Testis (tissue), 3 donors: ENCODE results near the gene DNAJC4. TPM values are rescaled to one million over a fixed set of nuclear protein-coding genes. Genes with fewer than 3 reads are reported as not detected.
"Not testable (repeated sequence)": the region's sequence is repeated elsewhere in the genome, so short reads cannot be mapped to it uniquely, and the experiment has no call there.

Source experiments
- DNase-seq: peaks from one replicate; pipeline ENCODE4 v3.0.0-alpha.2; 2019
- H3K27ac ChIP-seq, 2 donors: fragments of 200-600 bp; sonication (generic); one replicate each; pipeline ENCODE4 v1.5.1; 2019
- H3K27me3 ChIP-seq: fragments of 200-600 bp; sonication (generic); one replicate; pipeline ENCODE4 v1.5.1; 2019
- H3K36me3 ChIP-seq: fragments of 200-600 bp; sonication (generic); one replicate; pipeline ENCODE4 v1.5.1; 2017; ENCODE audit warnings: low read depth; ENCODE audit errors: missing control alignments
- H3K4me1 ChIP-seq: fragments of 200-600 bp; sonication (generic); one replicate; pipeline ENCODE4 v1.5.1; 2019
- H3K4me3 ChIP-seq, 2 donors: fragments of 200-600 bp; sonication (generic); one replicate each; pipeline ENCODE4 v1.5.1; 2017 to 2019
- H3K9me3 ChIP-seq: fragments of 200-600 bp; sonication (generic); one replicate; pipeline ENCODE4 v1.5.1; 2017
- POLR2A ChIP-seq: fragments of 450-650 bp; IDR thresholded peaks from one replicate; pipeline ENCODE4 v1.6.1; 2017; ENCODE audit warnings: antibody characterized with exemption, mild to moderate bottlenecking, moderate library complexity
- WGBS, 2 donors: methylation state at CpG; one replicate each; pipeline ENCODE4 v1.1.5; 2018; 5-methylcytosine and 5-hydroxymethylcytosine counted together
- intact Hi-C: fragments of 100-400 bp; cut with DNase I; formaldehyde crosslinking; loops from one replicate; pipeline ENCODE4 v1.15.1; 2023; ENCODE audit warnings: low total_unique reads
- polyA plus RNA-seq: library from polyadenylated mRNA; stranded (reverse); fragments of 350-450 nt; fragmentation: Illumina TruSeq; extraction: RNeasy Lipid Tissue Mini Kit (QIAGEN cat#74804); gene quantifications from one replicate; pipeline ENCODE4 v1.2.3, GENCODE V29; 2014; ENCODE audit warnings: low read depth, low replicate concordance; ENCODE audit not compliant: insufficient read depth
- total RNA-seq, 2 donors: library from RNA; depleted of rRNA; stranded (reverse); fragments of >200 nt; gene quantifications; one replicate each; pipeline ENCODE4 v1.2.3, GENCODE V29; 2016
- TF ChIP-seq, protein P1 (sequence below), 3 experiments: fragments of 450-650 bp in 2 of 3; fragments of 200-600 bp in 1 of 3; sonication (generic) in 1 of 3; IDR thresholded peaks; one replicate each; pipeline ENCODE4 v1.5.1; 2016 to 2019; ENCODE audit warnings: antibody characterized with exemption in 3 of 3, mild to moderate bottlenecking in 2 of 3, moderate library complexity in 1 of 3

DNAJC4 gene
- total and polyA plus RNA-seq, 3 donors from 2014 or later = 105 to 303 (median 254) TPM

DNA sequence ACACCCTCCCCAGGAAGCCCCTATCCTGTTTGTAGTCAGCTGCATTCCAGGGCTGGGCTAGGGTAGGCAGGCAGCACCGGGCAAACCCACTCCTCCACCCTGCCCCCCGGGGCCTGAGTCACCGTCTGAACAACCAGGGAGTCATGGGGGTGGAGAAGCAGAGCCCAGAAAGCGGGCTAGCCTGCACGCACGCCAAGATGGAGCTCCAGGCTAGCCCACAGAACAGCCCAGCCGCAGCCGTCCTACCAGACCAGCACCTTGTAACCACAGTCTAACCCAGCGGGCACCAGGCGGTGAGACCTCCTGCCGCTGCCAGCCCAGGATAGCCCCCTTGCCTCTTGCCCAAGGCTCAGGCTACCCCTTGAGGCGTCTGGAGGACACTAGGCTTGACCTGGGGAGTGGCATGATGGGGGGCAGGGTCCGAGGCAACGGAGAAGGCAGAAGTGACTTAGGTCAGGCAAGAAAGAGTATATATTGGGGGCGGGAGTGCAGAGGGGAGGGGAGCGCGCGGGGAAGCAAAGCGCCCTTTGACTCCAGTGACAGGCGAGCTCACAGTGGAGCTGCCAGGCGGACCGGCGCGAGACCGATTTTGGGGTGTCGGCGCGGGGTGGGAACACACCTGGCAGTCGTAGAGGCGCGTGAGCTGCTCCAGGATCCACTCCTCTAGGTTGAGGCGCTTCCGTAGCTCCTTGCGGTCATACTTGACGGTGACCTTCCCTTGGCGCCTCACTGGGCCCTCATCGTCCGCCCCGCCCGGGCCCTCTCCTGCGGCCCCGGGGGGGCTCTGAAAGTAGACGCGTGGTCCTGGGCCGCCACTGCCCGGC is 15.7 kb downstream of the DNAJC4 start:
- TF ChIP-seq POLR2A = no peak
- TF ChIP-seq, protein P1, sequence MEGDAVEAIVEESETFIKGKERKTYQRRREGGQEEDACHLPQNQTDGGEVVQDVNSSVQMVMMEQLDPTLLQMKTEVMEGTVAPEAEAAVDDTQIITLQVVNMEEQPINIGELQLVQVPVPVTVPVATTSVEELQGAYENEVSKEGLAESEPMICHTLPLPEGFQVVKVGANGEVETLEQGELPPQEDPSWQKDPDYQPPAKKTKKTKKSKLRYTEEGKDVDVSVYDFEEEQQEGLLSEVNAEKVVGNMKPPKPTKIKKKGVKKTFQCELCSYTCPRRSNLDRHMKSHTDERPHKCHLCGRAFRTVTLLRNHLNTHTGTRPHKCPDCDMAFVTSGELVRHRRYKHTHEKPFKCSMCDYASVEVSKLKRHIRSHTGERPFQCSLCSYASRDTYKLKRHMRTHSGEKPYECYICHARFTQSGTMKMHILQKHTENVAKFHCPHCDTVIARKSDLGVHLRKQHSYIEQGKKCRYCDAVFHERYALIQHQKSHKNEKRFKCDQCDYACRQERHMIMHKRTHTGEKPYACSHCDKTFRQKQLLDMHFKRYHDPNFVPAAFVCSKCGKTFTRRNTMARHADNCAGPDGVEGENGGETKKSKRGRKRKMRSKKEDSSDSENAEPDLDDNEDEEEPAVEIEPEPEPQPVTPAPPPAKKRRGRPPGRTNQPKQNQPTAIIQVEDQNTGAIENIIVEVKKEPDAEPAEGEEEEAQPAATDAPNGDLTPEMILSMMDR (IDR thresholded peaks at IDR 0.05) = no peak
- H3K27ac ChIP-seq = peak overlapping the region; percentile 24 to 75
- peak overlapping the region; percentile 47 to 60 for H3K4me3 ChIP-seq
- no peaks in the 10 kb centered on the region for H3K36me3 ChIP-seq
- no peaks in the 10 kb centered on the region for H3K27me3 ChIP-seq
- intact Hi-C loops = no loop called here
- no peaks in the 10 kb centered on the region for H3K9me3 ChIP-seq
- H3K4me1 ChIP-seq = peaks cover 45% of the 10 kb centered on the region
- WGBS, 2 donors = 2 to 3% methylated on average over 24 to 46 of the region's 46 CpGs
- DNase-seq = peak; percentile 50

DNA sequence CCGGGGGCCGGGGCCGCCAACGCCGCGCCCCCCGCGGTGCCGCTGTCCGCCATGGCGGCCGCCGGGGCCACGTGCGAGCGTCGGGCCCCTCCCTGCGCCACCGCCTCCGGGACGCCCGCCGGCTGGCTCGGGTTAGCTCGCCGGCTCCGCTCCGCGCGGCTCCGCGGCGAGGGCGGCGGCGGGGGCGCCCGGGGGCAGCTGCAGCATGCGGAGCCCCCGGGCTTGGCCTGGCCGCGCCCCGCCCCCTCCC is 16.2 kb downstream of the DNAJC4 start:
- intact Hi-C loops, H3K9me3 ChIP-seq, H3K36me3 ChIP-seq, DNase-seq, H3K27me3 ChIP-seq: not testable (repeated sequence)
- Histone ChIP-seq H3K4me1 (peaks cover 45% of the 10 kb centered on the region), H3K4me3 (peak overlapping the region; percentile 47 to 60), H3K27ac (peak overlapping the region in 1 of 2 donors; percentile 68)
- WGBS, 2 donors = 1% methylated on average over 26 of the region's 43 CpGs; no CpG with 5 or more reads in 1 of the 2 donors

DNA sequence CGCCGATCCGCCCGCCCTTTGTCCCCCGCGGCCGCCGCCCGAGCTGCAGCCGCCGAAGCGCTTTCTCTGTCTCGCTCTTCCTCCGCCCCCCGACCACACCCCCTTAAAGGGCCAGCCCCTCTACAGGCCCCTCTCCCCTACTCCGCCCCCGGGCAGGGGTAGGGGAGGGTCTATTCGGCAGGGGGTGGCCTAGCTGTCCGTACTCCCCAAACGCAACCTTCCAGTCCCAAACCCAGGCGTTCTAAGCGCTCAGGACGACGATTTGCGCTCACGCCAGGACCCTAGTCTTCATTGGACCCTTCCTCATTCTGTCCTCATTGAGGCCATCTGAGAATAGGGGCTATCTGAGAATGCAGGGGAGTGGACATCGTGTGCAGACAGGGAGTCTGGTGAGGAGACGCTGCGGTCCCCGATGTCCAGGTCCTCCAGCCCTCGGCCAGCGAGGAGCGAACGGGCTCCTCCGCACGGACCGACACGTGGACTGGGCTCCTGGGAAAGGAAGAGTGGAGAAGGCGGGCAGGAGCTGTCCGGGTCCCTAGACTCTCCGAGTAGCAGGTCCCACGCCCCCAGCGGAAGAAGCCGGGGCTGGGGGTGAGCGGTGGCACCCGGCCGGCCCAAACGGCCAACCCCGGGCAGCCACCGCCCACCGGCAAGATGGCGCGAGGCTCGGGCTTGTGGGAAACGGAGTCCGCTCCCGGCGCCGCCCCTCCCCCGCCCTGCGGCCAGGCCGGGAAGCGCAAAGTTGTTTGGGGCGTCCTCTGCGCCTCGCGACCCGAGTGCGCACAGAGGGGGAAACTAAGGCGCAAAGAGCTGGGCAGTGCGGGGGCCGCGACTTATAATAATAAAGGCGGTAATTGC is 16.8 kb downstream of the DNAJC4 start, which contains the start of gene PPP1R14B:
Gene PPP1R14B, minus strand, starts transcription at position 73 of the 858 bp plus-strand sequence. CDS start 270 bp downstream, outside the sequence.
- Histone ChIP-seq H3K4me3 (peak within 1 kb of the TSS; percentile 47 to 80), H3K36me3 (no peaks in the 10 kb centered on the region), H3K27me3 (no peaks in the 10 kb centered on the region), H3K4me1 (peaks cover 47% of the 10 kb centered on the region), H3K27ac (peak within 1 kb of the TSS; percentile 75), H3K9me3 (no peaks in the 10 kb centered on the region)
- WGBS, 2 donors = 0 to 1% methylated on average over 34 to 53 of the region's 74 CpGs
- TF ChIP-seq, protein P1 (IDR thresholded peaks at IDR 0.05) = peak in 2 of 3 experiments; percentile 20 to 33
- no peak for TF ChIP-seq POLR2A
- intact Hi-C loops = no loop called here
- peak; percentile 87 for DNase-seq

DNA sequence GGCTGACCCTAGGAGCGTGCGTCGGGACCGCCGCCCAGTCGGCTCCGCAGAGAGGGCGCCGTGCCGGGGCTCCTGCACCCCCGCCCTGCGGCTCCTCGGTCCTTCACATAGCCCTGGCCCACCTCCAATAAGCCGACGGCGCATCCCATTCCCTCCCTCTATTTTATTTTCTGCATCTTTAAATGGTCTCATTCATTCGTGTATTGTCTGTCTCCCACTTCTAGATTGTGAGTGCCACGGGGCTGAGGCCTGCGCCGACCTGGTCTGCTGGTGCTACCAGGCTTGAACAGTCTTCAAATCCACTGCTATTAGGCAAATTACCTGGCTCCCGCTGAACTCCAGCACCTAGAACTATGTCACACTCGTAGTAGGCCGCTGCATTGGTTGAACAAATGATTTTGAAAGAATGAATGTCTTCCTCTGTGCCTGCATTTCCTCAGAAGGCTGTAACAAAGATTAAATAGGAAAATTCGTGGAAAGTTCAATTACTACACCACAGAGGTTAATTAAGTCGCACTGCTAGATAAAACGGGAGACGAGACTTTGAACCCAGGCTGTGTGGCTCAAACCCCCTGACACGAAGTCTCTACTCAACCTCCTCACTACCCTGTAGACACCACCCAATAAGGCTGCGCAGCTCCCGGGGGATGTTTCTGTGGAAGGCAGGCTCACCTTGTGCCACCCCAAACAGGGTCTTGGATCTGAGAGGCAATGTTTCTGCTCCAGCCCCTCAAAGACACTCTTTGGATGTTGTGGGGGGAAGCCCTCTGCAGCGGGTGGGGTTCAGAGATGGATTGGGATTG is 17.6 kb downstream of the DNAJC4 start:
- Histone ChIP-seq H3K4me3 (peak overlapping the region; percentile 47 to 80), H3K9me3 (no peaks in the 10 kb centered on the region), H3K27me3 (no peaks in the 10 kb centered on the region), H3K27ac (peak overlapping the region; percentile 68 to 75), H3K36me3 (no peaks in the 10 kb centered on the region), H3K4me1 (peaks cover 47% of the 10 kb centered on the region)
- TF ChIP-seq, protein P1 (IDR thresholded peaks at IDR 0.05) = no peak
- TF ChIP-seq POLR2A = no peak
- DNase-seq = peak; percentile 58
- WGBS, 2 donors = 28 to 29% methylated on average over 23 to 31 of the region's 31 CpGs
- intact Hi-C loops = no loop called here
